SK-N-SH treated with all-trans-retinoic acid at 6 μM for 48 hours (cell line): ENCODE measurements around the gene HBS1L.

Experiments used
- ATAC-seq: fragments of 200-7000 bp; cut with Tn5 transposase; 3 replicates; pipeline ENCODE4 v1.9.1; 2020; ENCODE audit warnings: mild to moderate bottlenecking, moderate library complexity
- ARNTL ChIP-seq: fragments of 450-650 bp; formaldehyde crosslinking; IDR thresholded peaks from 2 replicates; pipeline ENCODE4 v1.5.0; 2020; ENCODE audit warnings: low read depth, mild to moderate bottlenecking, moderate library complexity, borderline replicate concordance
- BACH2 ChIP-seq: fragments of 250-450 bp; sonication (Bioruptor Pico); IDR thresholded peaks from 2 replicates; pipeline ENCODE4 v1.9.0; 2021; ENCODE audit warnings: mild to moderate bottlenecking, borderline replicate concordance
- CSDC2 ChIP-seq: fragments of 250-450 bp; sonication (Bioruptor Pico); IDR thresholded peaks from 2 replicates; pipeline ENCODE4 v1.5.0; 2020; ENCODE audit warnings: mild to moderate bottlenecking, moderate library complexity
- ESRRG ChIP-seq: fragments of 250-450 bp; sonication (Bioruptor Pico); IDR thresholded peaks from 2 replicates; pipeline ENCODE4 v1.6.1; 2021; ENCODE audit warnings: mild to moderate bottlenecking
- GLIS3 ChIP-seq: fragments of 250-450 bp; sonication (Bioruptor Pico); IDR thresholded peaks from 2 replicates; pipeline ENCODE4 v1.5.0; 2020; ENCODE audit warnings: mild to moderate bottlenecking, moderate library complexity
- ISL1 ChIP-seq: fragments of 250-450 bp; sonication (Bioruptor Pico); IDR thresholded peaks from 2 replicates; pipeline ENCODE4 v2.1.2; 2022; ENCODE audit warnings: mild to moderate bottlenecking, moderate library complexity
- OSR1 ChIP-seq: fragments of 250-450 bp; sonication (Bioruptor Pico); IDR thresholded peaks from 2 replicates; pipeline ENCODE4 v1.8.0; 2022; ENCODE audit warnings: moderate library complexity, mild to moderate bottlenecking, inconsistent platforms
- PATZ1 ChIP-seq: fragments of 250-450 bp; sonication (Bioruptor Pico); IDR thresholded peaks from 2 replicates; pipeline ENCODE4 v1.8.0; 2020; ENCODE audit warnings: mild to moderate bottlenecking, moderate library complexity, borderline replicate concordance
- PPARA ChIP-seq: fragments of 250-450 bp; sonication (Bioruptor Pico); IDR thresholded peaks from 2 replicates; pipeline ENCODE4 v1.5.0; 2020; ENCODE audit warnings: mild to moderate bottlenecking, borderline replicate concordance
- RARB ChIP-seq: fragments of 250-450 bp; sonication (Bioruptor Pico); IDR thresholded peaks from 2 replicates; pipeline ENCODE4 v1.8.0; 2021; ENCODE audit warnings: mild to moderate bottlenecking, moderate library complexity
- SNAI2 ChIP-seq: fragments of 250-450 bp; sonication (Bioruptor Pico); IDR thresholded peaks from 2 replicates; pipeline ENCODE4 v1.5.0; 2020; ENCODE audit warnings: mild to moderate bottlenecking, moderate library complexity
- TCF4 ChIP-seq: fragments of 250-450 bp; sonication (Bioruptor Pico); IDR thresholded peaks from 2 replicates; pipeline ENCODE4 v1.8.0; 2021; ENCODE audit warnings: mild to moderate bottlenecking, moderate library complexity, borderline replicate concordance
- TOX ChIP-seq: fragments of 250-450 bp; sonication (Bioruptor Pico); IDR thresholded peaks from 2 replicates; pipeline ENCODE4 v1.8.0; 2021; ENCODE audit warnings: mild to moderate bottlenecking, moderate library complexity, borderline replicate concordance
- TSHZ2 ChIP-seq: fragments of 250-450 bp; sonication (Bioruptor Pico); IDR thresholded peaks from 2 replicates; pipeline ENCODE4 v1.5.0; 2020; ENCODE audit warnings: mild to moderate bottlenecking, moderate library complexity
- ZC3H10 ChIP-seq: fragments of 250-450 bp; sonication (Bioruptor Pico); IDR thresholded peaks from 2 replicates; pipeline ENCODE4 v1.5.1; 2021; ENCODE audit warnings: mild to moderate bottlenecking, moderate library complexity
- ZFP3 ChIP-seq: fragments of 250-450 bp; sonication (Bioruptor Pico); IDR thresholded peaks from 2 replicates; pipeline ENCODE4 v1.5.0; 2020; ENCODE audit warnings: mild to moderate bottlenecking, moderate library complexity
- ZFP30 ChIP-seq: fragments of 450-650 bp; formaldehyde crosslinking; IDR thresholded peaks from 2 replicates; pipeline ENCODE4 v1.5.0; 2022; ENCODE audit warnings: mild to moderate bottlenecking, moderate library complexity
- ZNF565 ChIP-seq: fragments of 450-650 bp; formaldehyde crosslinking; conservative IDR thresholded peaks from 2 replicates; pipeline ENCODE4 v1.5.0; 2020; ENCODE audit warnings: low read depth, mild to moderate bottlenecking, moderate library complexity
- ZNF70 ChIP-seq: fragments of 450-650 bp; formaldehyde crosslinking; IDR thresholded peaks from 2 replicates; pipeline ENCODE4 v1.5.0; 2020; ENCODE audit warnings: mild to moderate bottlenecking, moderate library complexity
- ZNF8 ChIP-seq: fragments of 450-650 bp; formaldehyde crosslinking; IDR thresholded peaks from 2 replicates; pipeline ENCODE4 v1.5.0; 2020; ENCODE audit warnings: mild to moderate bottlenecking, moderate library complexity
- TF ChIP-seq, protein P1 (sequence below): fragments of 250-450 bp; sonication (Bioruptor Pico); IDR thresholded peaks from 2 replicates; pipeline ENCODE4 v1.8.0; 2021; ENCODE audit warnings: low read depth, mild to moderate bottlenecking, moderate library complexity, borderline replicate concordance

The HBS1L gene

DNA sequence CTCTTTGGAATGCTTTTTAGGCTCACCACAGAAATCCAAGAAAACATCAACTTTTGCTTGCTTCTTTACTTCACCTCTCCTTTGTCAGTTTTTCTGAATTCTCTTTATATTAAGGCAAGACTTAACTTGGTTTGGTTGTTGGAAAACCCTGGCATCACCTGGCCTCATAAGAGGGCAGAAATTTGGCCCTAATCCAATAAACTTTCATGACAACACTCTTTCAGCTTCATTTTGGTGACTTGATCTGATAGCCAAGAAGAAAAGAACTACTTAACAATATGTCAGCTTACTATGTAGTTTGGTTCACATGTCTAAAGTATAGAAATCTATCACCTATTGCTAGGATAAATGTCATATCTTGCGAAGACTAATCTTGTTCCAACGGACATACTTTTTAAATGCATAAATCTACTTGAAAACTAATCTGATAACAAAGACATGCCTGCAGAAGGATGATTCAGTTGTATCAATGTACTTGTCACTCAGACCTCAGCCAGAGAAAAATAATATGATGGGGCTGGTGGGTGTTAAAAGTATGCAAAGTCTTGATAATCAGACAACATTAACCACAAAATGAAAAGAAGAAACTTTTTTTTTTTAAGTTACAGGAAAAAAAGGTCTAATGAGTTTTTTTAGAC, 19.3 kb upstream of the HBS1L start:
- TF ChIP-seq ARNTL (CRISPR knock-in tag), result no peak
- no peak for TF ChIP-seq OSR1 (CRISPR knock-in tag)
- TF ChIP-seq, all 23 proteins: peak for 0
- ATAC-seq, result no peak

- TF ChIP-seq ZNF565 (CRISPR knock-in tag), result no peak
- TF ChIP-seq GLIS3 (CRISPR knock-in tag), result no peak
- no peak for TF ChIP-seq ZNF8 (CRISPR knock-in tag)
- no peak for TF ChIP-seq ZNF70 (CRISPR knock-in tag)
- TF ChIP-seq, protein P1, sequence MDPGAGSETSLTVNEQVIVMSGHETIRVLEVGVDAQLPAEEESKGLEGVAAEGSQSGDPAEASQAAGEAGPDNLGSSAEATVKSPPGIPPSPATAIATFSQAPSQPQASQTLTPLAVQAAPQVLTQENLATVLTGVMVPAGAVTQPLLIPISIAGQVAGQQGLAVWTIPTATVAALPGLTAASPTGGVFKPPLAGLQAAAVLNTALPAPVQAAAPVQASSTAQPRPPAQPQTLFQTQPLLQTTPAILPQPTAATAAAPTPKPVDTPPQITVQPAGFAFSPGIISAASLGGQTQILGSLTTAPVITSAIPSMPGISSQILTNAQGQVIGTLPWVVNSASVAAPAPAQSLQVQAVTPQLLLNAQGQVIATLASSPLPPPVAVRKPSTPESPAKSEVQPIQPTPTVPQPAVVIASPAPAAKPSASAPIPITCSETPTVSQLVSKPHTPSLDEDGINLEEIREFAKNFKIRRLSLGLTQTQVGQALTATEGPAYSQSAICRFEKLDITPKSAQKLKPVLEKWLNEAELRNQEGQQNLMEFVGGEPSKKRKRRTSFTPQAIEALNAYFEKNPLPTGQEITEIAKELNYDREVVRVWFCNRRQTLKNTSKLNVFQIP, result no peak
- TF ChIP-seq ZFP30 (CRISPR knock-in tag), result no peak
- TF ChIP-seq TOX (CRISPR knock-in tag), result no peak
- no peak for TF ChIP-seq TSHZ2
- no peak for TF ChIP-seq ESRRG (CRISPR knock-in tag)
- no peak for TF ChIP-seq ISL1 (CRISPR knock-in tag)
- no peak for TF ChIP-seq PATZ1 (CRISPR knock-in tag)
- no peak for TF ChIP-seq OSR1 (CRISPR knock-in tag)
- no peak for TF ChIP-seq PPARA (CRISPR knock-in tag)
- TF ChIP-seq CSDC2 (CRISPR knock-in tag), result no peak
- TF ChIP-seq ARNTL (CRISPR knock-in tag), result no peak
- no peak for TF ChIP-seq ZFP3 (CRISPR knock-in tag)
- no peak for TF ChIP-seq TCF4 (CRISPR knock-in tag)
- TF ChIP-seq BACH2 (CRISPR knock-in tag), result no peak
- TF ChIP-seq ZC3H10, result no peak
- ATAC-seq, result no peak
These were observed 18.6 kb upstream of the HBS1L start for GRCh38 chr6:135073217-135073616.

- no peak for TF ChIP-seq ZNF70 (CRISPR knock-in tag)
- no peak for TF ChIP-seq TSHZ2
- no peak for TF ChIP-seq ISL1 (CRISPR knock-in tag)
- no peak for TF ChIP-seq PATZ1 (CRISPR knock-in tag)
- TF ChIP-seq OSR1 (CRISPR knock-in tag), result no peak
- TF ChIP-seq ZFP3 (CRISPR knock-in tag), result no peak
- TF ChIP-seq RARB (CRISPR knock-in tag), result no peak
- TF ChIP-seq ZNF8 (CRISPR knock-in tag), result no peak
- TF ChIP-seq ARNTL (CRISPR knock-in tag), result no peak
- TF ChIP-seq ESRRG (CRISPR knock-in tag), result no peak
- no peak for TF ChIP-seq SNAI2 (CRISPR knock-in tag)
- TF ChIP-seq, protein P1, result no peak
- no peak for ATAC-seq
These were observed 18.1 kb upstream of the HBS1L start for GRCh38 chr6:135072753-135073152.
